GM21576 (cell line): ENCODE results near the gene TTC39C.
A peak's percentile ranks its signal among the peaks of the same experiment; 100 is the strongest.

ENCODE experiments used
- ATAC-seq: cut with Tn5 transposase; IDR thresholded peaks from one replicate; pipeline ENCODE4 v1.9.1; 2021; ENCODE audit warnings: mild to moderate bottlenecking, moderate library complexity; ENCODE audit not compliant: unreplicated experiment

TTC39C gene

GRCh38 chr18:24014062-24014985 is at the start of gene TTC39C:
Gene TTC39C (plus strand): TSS chr18:24014754. CDS start chr18:24014872, 118 bp downstream.
- peak; percentile 29 for ATAC-seq

GRCh38 chr18:23966909-23967308 is 47.6 kb upstream of the TTC39C start:
- no peak for ATAC-seq

DNA sequence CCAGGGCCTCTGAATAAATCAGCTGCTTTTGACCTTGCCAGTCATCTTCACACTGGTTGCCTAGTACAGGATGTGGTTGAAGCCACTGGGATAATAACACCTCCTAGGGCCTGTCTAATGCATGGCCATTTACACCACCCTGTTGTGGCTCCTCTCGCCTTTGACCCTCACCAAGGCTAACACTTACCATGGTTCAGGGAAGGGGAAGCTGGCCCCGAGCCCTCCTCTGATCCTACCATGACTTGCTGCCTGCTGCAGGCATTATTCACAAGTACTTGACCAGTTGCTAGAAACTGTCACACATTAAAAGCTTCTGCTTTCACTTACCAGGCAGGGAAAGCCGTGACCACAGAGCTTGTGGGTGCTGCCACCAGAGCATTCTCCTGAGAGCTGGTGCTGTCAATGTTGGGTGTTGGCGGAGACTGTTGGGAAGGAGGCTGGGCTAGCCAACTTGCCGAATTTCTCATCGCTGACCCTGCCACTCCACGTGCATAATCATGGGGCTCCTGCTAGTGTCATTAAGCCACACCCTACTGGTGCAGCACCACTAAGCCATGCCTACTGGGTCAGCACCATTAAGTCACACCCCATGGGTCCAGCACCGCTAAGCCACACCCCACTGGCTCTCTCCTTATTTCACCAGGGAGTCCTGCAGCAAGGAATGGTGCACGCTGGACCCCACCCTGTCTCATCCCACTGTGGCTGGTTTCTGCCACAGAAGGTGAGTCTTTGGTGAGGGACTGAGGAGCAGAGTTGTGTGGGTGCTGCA is 47.0 kb upstream of the TTC39C start:
- ATAC-seq, result peak; percentile 47

DNA sequence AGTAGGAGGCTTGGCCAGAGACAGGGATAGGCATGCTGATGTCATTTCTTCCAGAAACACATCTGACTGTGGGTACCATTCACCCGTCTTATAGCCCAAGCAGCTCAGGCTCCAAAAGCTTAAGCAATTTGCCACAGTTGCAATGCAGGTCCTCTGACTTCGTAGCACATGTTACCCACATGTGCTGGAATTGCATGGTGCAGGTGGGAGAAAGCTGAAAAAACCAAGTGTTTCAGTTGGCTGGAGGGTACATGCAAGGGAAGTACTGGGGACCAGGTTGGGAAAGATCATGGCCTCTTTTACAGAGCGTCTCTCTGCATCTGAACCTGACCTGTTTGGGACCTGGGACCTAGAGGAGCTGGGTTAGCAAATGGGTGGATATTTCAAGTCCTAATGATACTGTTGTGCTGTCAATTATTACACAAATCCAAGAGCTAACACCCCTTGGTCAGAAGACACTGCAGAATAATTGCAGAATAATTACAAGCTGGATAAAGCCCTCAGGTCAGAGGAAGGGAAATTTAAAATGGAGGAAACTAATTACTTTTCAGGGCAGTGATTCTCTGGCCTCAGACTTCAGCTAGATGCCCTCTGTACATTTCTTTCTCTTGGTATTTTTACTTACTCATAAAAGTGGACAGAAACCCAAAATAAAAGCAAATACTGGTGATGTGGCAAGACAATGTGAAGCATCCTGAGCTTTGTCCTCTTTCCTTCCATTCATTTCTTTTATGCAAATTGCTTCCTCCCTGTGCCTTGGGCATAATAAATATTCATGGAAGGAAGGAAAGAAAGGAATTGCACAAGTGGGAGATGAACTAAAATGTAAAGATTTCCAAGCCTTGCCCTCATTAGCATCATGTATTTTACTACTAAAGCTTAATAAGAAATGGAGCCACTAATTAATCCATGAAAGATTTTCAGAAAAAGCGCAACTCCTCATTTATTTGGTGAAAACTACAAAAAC is 45.6 kb upstream of the TTC39C start:
- no peak for ATAC-seq

- ATAC-seq, result no peak
Measured at GRCh38 chr18:23969664-23970063, 44.9 kb upstream of the TTC39C start.

DNA sequence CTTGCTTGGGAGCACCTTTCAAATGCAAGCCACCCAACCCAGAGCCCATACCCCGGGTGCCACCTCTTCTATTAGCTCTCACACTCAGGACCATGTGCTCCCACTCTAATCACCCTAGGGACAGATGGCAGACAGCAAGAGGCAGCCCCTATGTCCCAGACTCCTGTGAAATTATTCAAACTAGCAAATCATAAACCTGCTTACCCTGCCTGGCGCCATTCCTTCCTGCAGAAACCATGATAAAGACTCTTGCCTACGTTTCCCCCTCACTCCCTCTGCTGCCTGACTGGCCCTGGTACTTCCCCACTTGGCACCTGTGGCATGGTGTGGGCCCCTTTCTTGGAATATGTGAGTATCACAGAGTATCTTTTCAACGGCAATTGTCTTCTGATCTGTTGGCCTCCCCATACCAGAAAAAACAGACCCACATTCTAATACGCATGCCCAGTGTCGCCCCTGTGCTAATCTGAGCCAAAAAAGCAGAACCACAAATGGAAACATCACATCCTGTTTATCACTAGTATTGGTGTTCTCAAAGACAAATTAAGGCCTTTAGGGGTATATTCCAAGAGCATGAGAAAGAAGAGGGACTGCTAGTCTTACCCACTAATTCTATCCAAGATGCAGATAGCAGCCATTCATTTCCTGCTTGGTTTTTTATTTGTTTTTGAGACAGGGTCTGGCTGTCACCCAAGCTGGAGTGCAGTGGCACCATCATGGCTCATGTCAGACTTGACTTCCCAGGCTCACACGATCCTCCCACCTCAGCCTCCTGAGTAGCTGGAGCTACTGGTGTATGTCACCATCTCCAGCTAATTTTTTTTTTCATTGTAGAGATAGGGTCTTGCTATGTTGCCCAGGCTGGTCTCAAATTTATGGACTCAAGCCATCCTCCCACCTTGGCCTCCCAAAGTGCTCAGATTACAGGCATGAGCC is 44.1 kb upstream of the TTC39C start:
- ATAC-seq, result no peak

GRCh38 chr18:23971097-23971440 is 43.5 kb upstream of the TTC39C start:
- no peak for ATAC-seq

DNA sequence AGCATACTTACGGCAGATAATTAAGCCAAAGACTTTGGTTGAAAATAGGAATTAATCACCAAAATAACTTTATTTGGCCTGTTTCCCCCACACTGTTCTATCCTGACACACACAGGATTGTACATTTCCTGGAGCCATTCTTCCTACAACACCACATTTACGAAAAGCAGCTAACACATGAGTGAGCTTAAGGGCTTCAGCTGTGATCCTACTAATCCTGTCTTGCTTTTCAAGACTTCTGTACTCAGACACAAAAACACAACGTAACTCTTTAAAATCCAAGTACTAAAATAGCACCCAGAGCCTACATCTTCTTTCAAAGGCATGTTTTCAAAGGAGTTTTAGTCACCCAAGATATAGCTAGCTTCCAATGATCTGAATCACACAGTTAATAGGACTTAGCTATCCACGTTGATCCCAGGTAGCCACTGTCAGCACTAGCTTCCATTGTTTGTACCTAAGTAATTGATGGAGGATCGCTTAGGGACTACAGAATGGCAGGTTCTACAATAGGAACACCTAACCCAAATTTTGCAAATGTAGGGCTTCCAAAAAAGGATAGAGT is 42.8 kb upstream of the TTC39C start:
- no peak for ATAC-seq

GRCh38 chr18:23972453-23972852 is 42.1 kb upstream of the TTC39C start:
- no peak for ATAC-seq

GRCh38 chr18:23977103-23977502 is 37.5 kb upstream of the TTC39C start:
- ATAC-seq, result no peak

DNA sequence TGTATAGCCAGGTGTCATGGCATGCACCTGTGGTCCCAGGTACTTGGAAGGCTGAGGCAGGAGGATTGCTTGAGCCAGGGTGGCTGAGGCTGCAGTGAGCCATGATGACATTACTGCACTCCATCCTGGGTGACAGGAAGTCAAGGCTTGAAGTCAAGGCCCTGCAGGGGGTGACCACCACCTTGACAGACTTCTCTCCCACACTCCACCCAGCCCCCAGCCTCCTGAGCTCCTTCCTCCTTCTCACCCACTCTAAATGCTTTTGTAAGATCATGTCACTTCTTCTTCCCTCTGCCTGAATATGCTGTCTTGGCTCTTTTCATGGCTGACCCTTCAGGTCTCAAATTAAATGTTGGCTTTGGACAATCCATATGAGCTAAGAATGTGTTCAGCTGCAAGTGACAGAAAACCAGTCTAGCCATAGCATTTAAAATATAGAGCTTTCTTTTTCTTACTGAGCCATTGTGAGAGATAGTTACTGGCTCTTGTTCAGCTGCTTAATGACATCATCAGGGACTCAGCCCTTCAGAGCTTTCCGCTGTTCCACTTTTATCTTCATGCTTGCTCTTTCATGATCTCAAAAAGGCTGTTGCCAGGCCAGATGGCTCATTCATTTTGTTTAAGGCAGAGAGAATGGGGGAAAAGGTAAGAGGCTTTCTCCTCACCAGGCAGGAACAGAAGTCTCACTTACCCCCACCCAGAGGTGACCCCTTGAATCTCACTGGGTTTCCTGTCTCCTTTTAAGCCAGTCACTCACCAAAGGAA is 36.7 kb upstream of the TTC39C start:
- no peak for ATAC-seq

- peak; percentile 94 for ATAC-seq
Measured at GRCh38 chr18:23981369-23981980, 33.1 kb upstream of the TTC39C start.

DNA sequence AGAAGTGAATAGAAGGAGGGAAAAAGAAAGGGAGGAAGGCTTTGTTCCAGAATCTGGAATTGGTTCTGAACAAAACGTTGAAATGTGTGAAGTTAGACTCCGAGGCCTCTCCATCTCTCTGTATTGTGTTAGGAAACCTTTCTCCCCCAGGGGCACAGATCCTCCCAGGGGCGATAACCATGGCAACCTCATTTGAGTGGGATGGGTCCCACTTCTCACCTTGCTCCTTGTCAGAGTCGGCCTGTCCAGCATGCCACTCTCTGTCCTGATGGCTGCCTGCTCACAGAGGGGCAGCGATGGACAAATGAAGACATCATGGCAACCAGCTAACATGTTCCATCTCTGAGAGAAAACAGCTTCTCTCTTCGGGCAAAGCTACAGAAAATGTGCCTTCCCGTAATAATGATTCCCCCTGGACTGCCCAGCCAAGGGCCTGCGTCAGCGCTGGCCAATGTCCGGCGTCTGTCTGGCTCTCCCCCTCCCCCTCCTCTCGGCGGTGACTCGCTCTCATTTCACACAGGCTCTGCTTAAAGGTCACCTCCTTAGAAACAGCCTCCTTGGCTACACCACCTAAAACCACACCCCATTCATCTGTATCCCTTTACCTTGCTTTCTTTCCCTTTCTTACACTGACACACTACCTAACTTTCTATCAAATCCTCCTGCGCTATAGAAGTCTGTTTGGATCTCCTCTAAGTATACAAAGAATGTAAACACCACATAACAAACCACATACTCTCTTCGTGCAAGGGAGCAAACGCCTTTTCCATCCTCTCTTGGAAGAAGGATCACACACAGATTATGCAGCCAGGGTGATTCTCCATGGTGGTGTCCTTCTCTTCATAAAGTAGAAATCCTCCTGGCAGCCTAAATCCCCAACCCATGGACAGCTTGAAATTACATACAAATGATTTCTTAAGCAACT is 32.1 kb upstream of the TTC39C start:
- ATAC-seq, result no peak

- ATAC-seq, result no peak
Measured at GRCh38 chr18:23983112-23983511, 31.4 kb upstream of the TTC39C start.

- ATAC-seq, result peak; percentile 46
Measured at GRCh38 chr18:23986600-23987359, 27.8 kb upstream of the TTC39C start.
